K562 (cell line): ENCODE data around the gene SUPT5H. TPM values are rescaled to one million over a fixed set of nuclear protein-coding genes. Genes with fewer than 3 reads are reported as not detected.

Experiments used
- KHSRP ChIP-seq: fragments of 450-650 bp; IDR thresholded peaks from 2 replicates; pipeline ENCODE4 v1.6.1; 2017
- MEF2A ChIP-seq: IDR thresholded peaks from 2 replicates; pipeline ENCODE4 v1.6.1; 2011; ENCODE audit warnings: low read depth, mild to moderate bottlenecking, low read length, moderate library complexity; ENCODE audit not compliant: control insufficient read depth
- NCOR1 ChIP-seq: fragments of 450-650 bp; IDR thresholded peaks from 2 replicates; pipeline ENCODE4 v1.6.1; 2016; ENCODE audit warnings: mild to moderate bottlenecking, moderate library complexity
- PKNOX1 ChIP-seq: fragments of 450-650 bp; IDR thresholded peaks from 2 replicates; pipeline ENCODE4 v1.6.1; 2016
- STAT6 ChIP-seq: sonication (generic); formaldehyde crosslinking; IDR thresholded peaks from 2 replicates; pipeline ENCODE4 v1.8.1; 2023; ENCODE audit warnings: mild to moderate bottlenecking, missing genetic modification reagents
- YBX1 ChIP-seq: fragments of 450-650 bp; IDR thresholded peaks from 2 replicates; pipeline ENCODE4 v1.7.1; 2016; ENCODE audit warnings: mild to moderate bottlenecking
- ZNF134 ChIP-seq: fragments of 250-450 bp; sonication (Bioruptor Pico); conservative IDR thresholded peaks from 2 replicates; pipeline ENCODE4 v1.4.0; 2020
- ZNF175 ChIP-seq: fragments of 200-800 bp; sonication (Bioruptor generic); IDR thresholded peaks from 2 replicates; pipeline ENCODE4 v1.6.1; 2016; ENCODE audit warnings: low read depth, mild to moderate bottlenecking, missing genetic modification characterization, missing compliant biosample characterization
- ZNF23 ChIP-seq: fragments of 250-450 bp; sonication (Bioruptor Pico); IDR thresholded peaks from 2 replicates; pipeline ENCODE4 v1.4.0; 2020; ENCODE audit warnings: mild to moderate bottlenecking
- ZNF512 ChIP-seq: IDR thresholded peaks from 2 replicates; pipeline ENCODE4 v1.6.1; 2016; ENCODE audit warnings: missing genetic modification characterization, missing compliant biosample characterization
- ZNF76 ChIP-seq: fragments of 250-450 bp; sonication (Bioruptor Pico); IDR thresholded peaks from 2 replicates; pipeline ENCODE4 v1.4.0; 2020; ENCODE audit warnings: mild to moderate bottlenecking, moderate library complexity, borderline replicate concordance
- polyA plus RNA-seq, 8 experiments: library from polyadenylated mRNA; depleted of rRNA in 4 of 8; stranded (reverse) in 5 of 8; unstranded in 3 of 8; fragments of >200 nt; fragmentation: Nextera tagmentation in 2 of 8; fragmentation: Illumina TruSeq in 1 of 8; extraction: Ambion mirVana in 2 of 8; extraction: Trizol in 1 of 8; gene quantifications; 2 replicates each; pipeline versions ENCODE4 v1.2.1 to v1.2.3, GENCODE V29; 2011 to 2014; ENCODE audit warnings: inconsistent platforms in 1 of 8, missing spikeins in 1 of 8
- total RNA-seq, 7 experiments: library from RNA; depleted of rRNA in 6 of 7; stranded (reverse); fragments of >200 nt in 6 of 7; fragmentation: Illumina TruSeq in 2 of 7; extraction: Trizol in 2 of 7; gene quantifications; 2 replicates each; pipeline versions ENCODE4 v1.2.1 to v1.2.3, GENCODE V29; 2011 to 2021; ENCODE audit warnings: low replicate concordance in 1 of 7
- TF ChIP-seq, protein P1 (sequence below): fragments of 250-450 bp; sonication (Bioruptor Pico); IDR thresholded peaks from 2 replicates; pipeline ENCODE4 v1.5.0; 2021
- TF ChIP-seq, protein P2 (sequence below): fragments of 450-650 bp; conservative IDR thresholded peaks from 2 replicates; pipeline ENCODE4 v1.6.1; 2016; ENCODE audit warnings: missing genetic modification characterization, low read depth, mild to moderate bottlenecking, missing compliant biosample characterization, moderate library complexity
- TF ChIP-seq, protein P3 (sequence below): fragments of 250-450 bp; sonication (Bioruptor Pico); IDR thresholded peaks from 2 replicates; pipeline ENCODE4 v1.5.0; 2020; ENCODE audit warnings: mild to moderate bottlenecking

Gene SUPT5H
- total and polyA plus RNA-seq, 9 of the 15 experiments (the other 6 are each of a cell fraction or from before 2014, with no cell fraction given): 13.3 to 85.9 (median 35.9) TPM

- TF ChIP-seq MEF2A (no peak), YBX1 (no peak), ZNF175 (no peak), ZNF134 (CRISPR knock-in tag) (no peak), ZNF76 (CRISPR knock-in tag) (no peak), ZNF512 (tag) (no peak), ZNF23 (no peak), STAT6 (no peak), PKNOX1 (peak; percentile 61; the same call in 1 of the 2 replicates), KHSRP (no peak), NCOR1 (peak; percentile 47)
- TF ChIP-seq, protein P1, sequence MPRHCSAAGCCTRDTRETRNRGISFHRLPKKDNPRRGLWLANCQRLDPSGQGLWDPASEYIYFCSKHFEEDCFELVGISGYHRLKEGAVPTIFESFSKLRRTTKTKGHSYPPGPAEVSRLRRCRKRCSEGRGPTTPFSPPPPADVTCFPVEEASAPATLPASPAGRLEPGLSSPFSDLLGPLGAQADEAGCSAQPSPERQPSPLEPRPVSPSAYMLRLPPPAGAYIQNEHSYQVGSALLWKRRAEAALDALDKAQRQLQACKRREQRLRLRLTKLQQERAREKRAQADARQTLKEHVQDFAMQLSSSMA: no peak
- TF ChIP-seq, protein P2, sequence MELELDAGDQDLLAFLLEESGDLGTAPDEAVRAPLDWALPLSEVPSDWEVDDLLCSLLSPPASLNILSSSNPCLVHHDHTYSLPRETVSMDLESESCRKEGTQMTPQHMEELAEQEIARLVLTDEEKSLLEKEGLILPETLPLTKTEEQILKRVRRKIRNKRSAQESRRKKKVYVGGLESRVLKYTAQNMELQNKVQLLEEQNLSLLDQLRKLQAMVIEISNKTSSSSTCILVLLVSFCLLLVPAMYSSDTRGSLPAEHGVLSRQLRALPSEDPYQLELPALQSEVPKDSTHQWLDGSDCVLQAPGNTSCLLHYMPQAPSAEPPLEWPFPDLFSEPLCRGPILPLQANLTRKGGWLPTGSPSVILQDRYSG: no peak
- TF ChIP-seq, protein P3, sequence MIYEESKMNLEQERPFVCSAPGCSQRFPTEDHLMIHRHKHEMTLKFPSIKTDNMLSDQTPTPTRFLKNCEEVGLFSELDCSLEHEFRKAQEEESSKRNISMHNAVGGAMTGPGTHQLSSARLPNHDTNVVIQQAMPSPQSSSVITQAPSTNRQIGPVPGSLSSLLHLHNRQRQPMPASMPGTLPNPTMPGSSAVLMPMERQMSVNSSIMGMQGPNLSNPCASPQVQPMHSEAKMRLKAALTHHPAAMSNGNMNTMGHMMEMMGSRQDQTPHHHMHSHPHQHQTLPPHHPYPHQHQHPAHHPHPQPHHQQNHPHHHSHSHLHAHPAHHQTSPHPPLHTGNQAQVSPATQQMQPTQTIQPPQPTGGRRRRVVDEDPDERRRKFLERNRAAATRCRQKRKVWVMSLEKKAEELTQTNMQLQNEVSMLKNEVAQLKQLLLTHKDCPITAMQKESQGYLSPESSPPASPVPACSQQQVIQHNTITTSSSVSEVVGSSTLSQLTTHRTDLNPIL (CRISPR knock-in tag): no peak
Observed at GRCh38 chr19:39405958-39406655, 39.3 kb upstream of the SUPT5H start (continued).
